Colonic mucosa (tissue), 2 donors: ENCODE data around the gene NDUFB7. TPM values are rescaled to one million over a fixed set of nuclear protein-coding genes. Genes with fewer than 3 reads are reported as not detected.

Source experiments
- microRNA-seq: library from miRNA; unstranded; fragments of <30 nt; microRNA quantifications from one replicate; pipeline ENCODE4, GENCODE V29; 2019
- total RNA-seq, 2 donors: library from RNA; stranded (reverse); fragmentation: NEBNext Ultra II Directional in 1 of 2; extraction: Animal tissue kit (Norgen Biotek cat#: 25700) in 1 of 2; gene quantifications; one replicate each; pipeline ENCODE4 v1.2.1, GENCODE V29; 2021
- donor health status: DM: no; HTN: no; CAD: no.
- donor health status: DM: no; HTN: no; CAD: no.

The NDUFB7 gene
- total RNA-seq, 2 donors from 2014 or later, result 216 to 302 TPM

Small RNAs within 50 kb of the gene (microRNA-seq; reads per million reads assigned to microRNA genes)
- gene MIR639, result 2.8 reads per million

Other genes starting within 250 kb of the NDUFB7 start
- gene ADGRE5, start 190.6 kb downstream of the NDUFB7 start, total RNA-seq, result 100 to 1,000 TPM; 133 to 175 TPM
- gene DDX39A, start 152.7 kb downstream of the NDUFB7 start, total RNA-seq, result 100 to 1,000 TPM in 1 of 2 donors, 10 to 100 TPM in 1; 55.2 to 160 TPM
- gene PKN1, start 138.8 kb downstream of the NDUFB7 start, total RNA-seq, result 10 to 100 TPM; 35.9 to 37.5 TPM
- gene PTGER1, start 96.7 kb downstream of the NDUFB7 start, total RNA-seq, result under 1 TPM; 0.35 to 0.72 TPM
- gene GIPC1, start 75.9 kb downstream of the NDUFB7 start, total RNA-seq, result 100 to 1,000 TPM; 281 to 404 TPM
- gene DNAJB1, start 53.7 kb downstream of the NDUFB7 start, total RNA-seq, result 100 to 1,000 TPM; 127 to 148 TPM
- gene TECR, start 42.5 kb downstream of the NDUFB7 start, total RNA-seq, result 100 to 1,000 TPM; 136 to 201 TPM
- under 1 TPM; 0.12 to 0.32 TPM for gene CLEC17A, start 11.0 kb upstream of the NDUFB7 start, total RNA-seq
- 1 to 10 TPM in 1 of 2 donors, not detected in 1; 1.2 TPM for gene ADGRE3, start 102.8 kb upstream of the NDUFB7 start, total RNA-seq
- gene ZNF333, start 118.0 kb upstream of the NDUFB7 start, total RNA-seq, result 1 to 10 TPM; 6.7 to 7.3 TPM
- gene ADGRE2, start 206.5 kb upstream of the NDUFB7 start, total RNA-seq, result 1 to 10 TPM; 1.3 to 1.8 TPM